Measurements from ENCODE around the gene RARRES2.

DNA sequence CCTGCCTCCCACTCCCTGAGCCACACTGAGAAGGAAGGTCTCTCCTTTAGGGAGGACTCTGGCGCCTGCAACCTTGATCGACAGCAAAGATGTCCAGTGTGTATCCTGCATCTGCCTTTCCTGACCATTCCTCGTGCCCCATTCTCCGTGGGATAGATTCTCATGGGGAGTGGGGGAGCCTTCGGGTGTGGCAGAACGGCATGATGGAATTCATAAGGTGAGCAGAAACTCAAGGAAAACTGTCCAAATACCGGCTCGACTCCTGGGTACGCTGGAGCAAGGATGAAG lies 636 bp upstream of the RARRES2 start:
- TF ChIP-seq, protein P1, sequence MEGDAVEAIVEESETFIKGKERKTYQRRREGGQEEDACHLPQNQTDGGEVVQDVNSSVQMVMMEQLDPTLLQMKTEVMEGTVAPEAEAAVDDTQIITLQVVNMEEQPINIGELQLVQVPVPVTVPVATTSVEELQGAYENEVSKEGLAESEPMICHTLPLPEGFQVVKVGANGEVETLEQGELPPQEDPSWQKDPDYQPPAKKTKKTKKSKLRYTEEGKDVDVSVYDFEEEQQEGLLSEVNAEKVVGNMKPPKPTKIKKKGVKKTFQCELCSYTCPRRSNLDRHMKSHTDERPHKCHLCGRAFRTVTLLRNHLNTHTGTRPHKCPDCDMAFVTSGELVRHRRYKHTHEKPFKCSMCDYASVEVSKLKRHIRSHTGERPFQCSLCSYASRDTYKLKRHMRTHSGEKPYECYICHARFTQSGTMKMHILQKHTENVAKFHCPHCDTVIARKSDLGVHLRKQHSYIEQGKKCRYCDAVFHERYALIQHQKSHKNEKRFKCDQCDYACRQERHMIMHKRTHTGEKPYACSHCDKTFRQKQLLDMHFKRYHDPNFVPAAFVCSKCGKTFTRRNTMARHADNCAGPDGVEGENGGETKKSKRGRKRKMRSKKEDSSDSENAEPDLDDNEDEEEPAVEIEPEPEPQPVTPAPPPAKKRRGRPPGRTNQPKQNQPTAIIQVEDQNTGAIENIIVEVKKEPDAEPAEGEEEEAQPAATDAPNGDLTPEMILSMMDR (IDR thresholded peaks at IDR 0.05; ENCODE audit: low read depth, low read length, poor library complexity, severe bottlenecking) = no peak
- no peak for TF ChIP-seq EZH2phosphoT487 (IDR thresholded peaks at IDR 0.05; ENCODE audit: borderline replicate concordance, low read length)

All from DOHH2 (cell line).